B cell (primary cell): ENCODE data around the gene SPATA20. TPM values are rescaled to one million over a fixed set of nuclear protein-coding genes. Genes with fewer than 3 reads are reported as not detected.

Experiments
- ATAC-seq: fragments of 200-7000 bp; cut with Tn5 transposase; one replicate; pipeline ENCODE4 v1.10.0; 2021; ENCODE audit warnings: low read depth, mild to moderate bottlenecking, moderate number of reproducible peaks, moderate library complexity
- CTCF ChIA-PET: fragments of 350-600 bp; sonication (Branson Sonifier 250); formaldehyde crosslinking; loops from one replicate; lab custom pipeline; 2021; ENCODE audit warnings: antibody characterized with exemption, inconsistent platforms; lab: Charles Lee
- POLR2A ChIA-PET: fragments of 350-600 bp; sonication (Branson Sonifier 250); formaldehyde crosslinking; loops from one replicate; lab custom pipeline; 2021; ENCODE audit warnings: antibody characterized with exemption; lab: Charles Lee
- DNase-seq: peaks from one replicate; pipeline ENCODE4 v3.0.0; 2013
- H2AFZ ChIP-seq: 2 replicates; pipeline ENCODE4 v1.6.1; 2012; ENCODE audit warnings: mild to moderate bottlenecking, low read depth, low read length; ENCODE audit not compliant: insufficient read depth, poor library complexity, severe bottlenecking
- H3K27ac ChIP-seq, 2 donors: 1 replicate in 1 of 2; 2 replicates in 1 of 2; pipeline ENCODE4 v1.5.1; 2012 to 2013; ENCODE audit warnings: low read length in 2 of 2, mild to moderate bottlenecking in 2 of 2, moderate library complexity in 1 of 2
- H3K27me3 ChIP-seq, 4 experiments: fragments of 200-600 bp in 1 of 4; sonication (generic) in 1 of 4; replicated peaks in 1 of 4; 1 replicate in 2 of 4; 2 replicates in 2 of 4; pipeline versions ENCODE4 v1.6.1 to v1.7.0; 2013 to 2016; ENCODE audit warnings: low read length in 3 of 4, mild to moderate bottlenecking in 2 of 4, mixed read lengths in 1 of 4, moderate library complexity in 1 of 4; ENCODE audit not compliant: insufficient read depth in 4 of 4, control insufficient read depth in 3 of 4; ENCODE audit errors: control extremely low read depth in 1 of 4
- H3K36me3 ChIP-seq, 2 experiments: replicated peaks in 1 of 2; 1 replicate in 1 of 2; 2 replicates in 1 of 2; pipeline versions ENCODE4 v1.6.1 to v1.7.1; 2013; ENCODE audit warnings: low read length in 1 of 2; ENCODE audit not compliant: insufficient read depth in 2 of 2, control insufficient read depth in 1 of 2; ENCODE audit errors: control extremely low read depth in 1 of 2, extremely low read depth in 1 of 2
- H3K4me1 ChIP-seq, 2 donors: fragments of 200-600 bp in 1 of 2; sonication (generic) in 1 of 2; 1 replicate in 1 of 2; 2 replicates in 1 of 2; pipeline versions ENCODE4 v1.5.1 to v1.6.1; 2013 to 2017; ENCODE audit warnings: low read length in 2 of 2; ENCODE audit not compliant: control insufficient read depth in 2 of 2, insufficient read depth in 2 of 2
- H3K4me2 ChIP-seq: replicated peaks from 2 replicates; pipeline ENCODE3; 2012; ENCODE audit warnings: mild to moderate bottlenecking, low read depth, low read length; ENCODE audit not compliant: poor library complexity, severe bottlenecking
- H3K4me3 ChIP-seq, 5 experiments: fragments of 200-600 bp in 1 of 5; sonication (generic) in 1 of 5; 1 replicate in 3 of 5; 2 replicates in 2 of 5; pipeline versions ENCODE4 v1.5.1 to v1.7.0; 2011 to 2016; ENCODE audit warnings: low read length in 4 of 5, mild to moderate bottlenecking in 4 of 5, low read depth in 2 of 5, control low read depth in 1 of 5, moderate library complexity in 1 of 5; ENCODE audit not compliant: insufficient read depth in 1 of 5; ENCODE audit errors: control extremely low read depth in 1 of 5, extremely low read depth in 1 of 5
- H3K79me2 ChIP-seq: fragments of 200-600 bp; sonication (generic); one replicate; pipeline ENCODE4 v1.6.0; 2016; ENCODE audit warnings: low read length; ENCODE audit not compliant: control insufficient read depth, insufficient read depth
- H3K9ac ChIP-seq: fragments of 200-600 bp; sonication (generic); 2 replicates; pipeline ENCODE4 v1.6.1; 2017; ENCODE audit warnings: mild to moderate bottlenecking, low read length, moderate library complexity
- H3K9me3 ChIP-seq, 3 donors: one replicate each; pipeline versions ENCODE4 v1.6.1 to v1.7.1; 2013; ENCODE audit warnings: low read length in 2 of 3; ENCODE audit not compliant: control insufficient read depth in 2 of 3, insufficient read depth in 1 of 3; ENCODE audit errors: control extremely low read depth in 1 of 3
- H4K20me1 ChIP-seq: 2 replicates; pipeline ENCODE4 v1.6.0; 2012; ENCODE audit warnings: mild to moderate bottlenecking, low read length; ENCODE audit not compliant: insufficient read depth, control insufficient read depth, poor library complexity, severe bottlenecking
- H3K27ac Mint-ChIP-seq: one replicate; pipeline ENCODE4 v1.8.0; 2021; ENCODE audit warnings: mixed read lengths
- H3K27me3 Mint-ChIP-seq: one replicate; pipeline ENCODE4 v1.8.0; 2021; ENCODE audit warnings: mixed read lengths
- H3K4me1 Mint-ChIP-seq: one replicate; pipeline ENCODE4 v1.8.0; 2021; ENCODE audit warnings: mixed read lengths
- H3K4me3 Mint-ChIP-seq: one replicate; pipeline ENCODE4 v1.8.0; 2021; ENCODE audit warnings: mixed read lengths
- H3K9me3 Mint-ChIP-seq: one replicate; pipeline ENCODE4 v1.8.0; 2022; ENCODE audit warnings: mixed read lengths; ENCODE audit not compliant: insufficient read depth
- EZH2 ChIP-seq: IDR thresholded peaks from 2 replicates; pipeline ENCODE4 v1.6.1; 2012; ENCODE audit warnings: borderline replicate concordance, low read depth, mild to moderate bottlenecking, moderate library complexity, low read length; ENCODE audit not compliant: insufficient read depth, poor library complexity, severe bottlenecking
- WGBS: methylation state at CpG from one replicate; pipeline ENCODE4 v1.1.5; 2013; ENCODE audit warnings: missing lambda C conversion rate; ENCODE audit not compliant: insufficient coverage; 5-methylcytosine and 5-hydroxymethylcytosine counted together
- intact Hi-C: fragments of 100-400 bp; cut with micrococcal nuclease; formaldehyde crosslinking; loops from one replicate; pipeline ENCODE4 v1.10.0; 2022
- polyA plus RNA-seq: library from polyadenylated mRNA; depleted of rRNA; stranded (reverse); fragments of >200 nt; gene quantifications from 2 replicates; pipeline ENCODE4 v1.2.3, GENCODE V29; 2012
- total RNA-seq, 2 donors: library from RNA; stranded (reverse); fragments of 120-200 nt in 1 of 2; gene quantifications; 1 replicate in 1 of 2; 2 replicates in 1 of 2; pipeline versions ENCODE4 v1.2.3 to v1.2.4, GENCODE V29; 2013 to 2022
- TF ChIP-seq, protein P1 (sequence below): fragments of 200-600 bp; IDR thresholded peaks from one replicate; pipeline ENCODE4 v1.8.0; 2022; ENCODE audit warnings: antibody characterized with exemption, mild to moderate bottlenecking

The SPATA20 gene
- total and polyA plus RNA-seq, 2 donors (not counting 1 experiment from before 2014, with no cell fraction given): 61.7 to 68.5 TPM

- peaks cover 15% of the 10 kb centered on the region for H3K4me1 Mint-ChIP-seq
- Histone ChIP-seq H3K4me1 (peaks cover 0 to 5% of the 10 kb centered on the region in 2 donors), H3K27me3 (no peaks in the 10 kb centered on the region), H3K4me2 (no peak overlapping the region), H3K9ac (no peak overlapping the region), H3K4me3 (no peak overlapping the region), H3K27ac (no peak overlapping the region), H2AFZ (no peak overlapping the region), H3K9me3 (no peaks in the 10 kb centered on the region), H3K79me2 (no peaks in the 10 kb centered on the region), H3K36me3 (no peaks in the 10 kb centered on the region), H4K20me1 (no peaks in the 10 kb centered on the region)
- TF ChIP-seq, protein P1, sequence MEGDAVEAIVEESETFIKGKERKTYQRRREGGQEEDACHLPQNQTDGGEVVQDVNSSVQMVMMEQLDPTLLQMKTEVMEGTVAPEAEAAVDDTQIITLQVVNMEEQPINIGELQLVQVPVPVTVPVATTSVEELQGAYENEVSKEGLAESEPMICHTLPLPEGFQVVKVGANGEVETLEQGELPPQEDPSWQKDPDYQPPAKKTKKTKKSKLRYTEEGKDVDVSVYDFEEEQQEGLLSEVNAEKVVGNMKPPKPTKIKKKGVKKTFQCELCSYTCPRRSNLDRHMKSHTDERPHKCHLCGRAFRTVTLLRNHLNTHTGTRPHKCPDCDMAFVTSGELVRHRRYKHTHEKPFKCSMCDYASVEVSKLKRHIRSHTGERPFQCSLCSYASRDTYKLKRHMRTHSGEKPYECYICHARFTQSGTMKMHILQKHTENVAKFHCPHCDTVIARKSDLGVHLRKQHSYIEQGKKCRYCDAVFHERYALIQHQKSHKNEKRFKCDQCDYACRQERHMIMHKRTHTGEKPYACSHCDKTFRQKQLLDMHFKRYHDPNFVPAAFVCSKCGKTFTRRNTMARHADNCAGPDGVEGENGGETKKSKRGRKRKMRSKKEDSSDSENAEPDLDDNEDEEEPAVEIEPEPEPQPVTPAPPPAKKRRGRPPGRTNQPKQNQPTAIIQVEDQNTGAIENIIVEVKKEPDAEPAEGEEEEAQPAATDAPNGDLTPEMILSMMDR: no peak
- no peak for TF ChIP-seq EZH2
- ChIA-PET POLR2A (no interaction called here), CTCF (no interaction called here)
- intact Hi-C loops: no loop called here
- no peaks in the 10 kb centered on the region for H3K27me3 Mint-ChIP-seq
- no CpG with 5 or more reads among the region's 3 CpGs for WGBS
- no peaks in the 10 kb centered on the region for H3K9me3 Mint-ChIP-seq
- no peak for DNase-seq
- no peak overlapping the region for H3K4me3 Mint-ChIP-seq
- ATAC-seq: no peak
- no peak overlapping the region for H3K27ac Mint-ChIP-seq
Observed at GRCh38 chr17:50514388-50514787, 32.6 kb upstream of the SPATA20 start.

DNA sequence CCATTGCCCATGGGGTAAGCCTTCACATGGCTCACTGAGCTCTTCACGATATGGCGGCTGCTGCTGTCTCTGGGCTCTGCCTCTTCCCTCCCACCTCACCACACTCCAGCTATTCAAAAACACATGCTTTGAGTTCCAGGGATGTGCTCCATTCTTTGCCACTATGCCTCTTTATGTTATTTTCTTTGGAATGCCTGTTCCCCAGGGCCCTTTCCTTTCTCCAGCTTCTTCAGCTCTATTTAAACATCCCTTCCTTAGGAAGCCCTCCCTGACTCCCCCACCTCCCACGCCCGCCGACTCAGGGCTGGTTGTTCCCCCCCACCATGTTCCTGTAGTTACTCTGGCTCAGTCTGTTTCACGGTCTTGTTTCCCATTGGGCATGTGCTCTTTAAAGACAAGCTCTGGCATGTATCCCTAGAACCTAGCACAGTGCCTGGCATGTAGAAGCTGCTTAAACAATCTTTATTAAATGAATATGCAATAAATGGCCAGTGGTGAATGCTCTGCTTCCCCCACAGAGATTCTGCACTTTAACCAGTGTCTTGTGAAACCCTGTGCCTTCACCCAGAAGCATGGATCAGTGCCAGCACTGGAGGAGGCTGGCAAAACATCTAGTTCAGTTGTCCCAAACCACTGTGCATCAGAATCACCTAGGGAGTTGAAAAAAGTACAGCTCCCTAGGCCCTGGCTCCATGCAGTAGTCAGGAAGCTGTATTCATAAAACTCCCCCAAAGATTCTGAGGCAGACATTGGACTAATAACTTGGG, 31.9 kb upstream of the SPATA20 start:
- ChIA-PET POLR2A (no interaction called here), CTCF (interaction anchor here (0.7 to 0.8 kb wide), 2 partner anchors 11 to 62 kb away, joined by 3 read pairs; no protein-coding TSS in a partner anchor)
- no peak overlapping the region for H3K4me3 Mint-ChIP-seq
- Histone ChIP-seq H3K4me2 (no peak overlapping the region), H3K9ac (no peak overlapping the region), H4K20me1 (no peaks in the 10 kb centered on the region), H3K79me2 (no peaks in the 10 kb centered on the region), H3K27me3 (no peaks in the 10 kb centered on the region), H3K4me3 (no peak overlapping the region), H3K4me1 (peaks cover 0 to 5% of the 10 kb centered on the region in 2 donors), H3K9me3 (no peaks in the 10 kb centered on the region), H3K27ac (no peak overlapping the region), H2AFZ (no peak overlapping the region), H3K36me3 (no peaks in the 10 kb centered on the region)
- DNase-seq (no peak), ATAC-seq (no peak)
- intact Hi-C loops: no loop called here
- H3K9me3 Mint-ChIP-seq: no peaks in the 10 kb centered on the region
- TF ChIP-seq, protein P1: no peak
- no peak for TF ChIP-seq EZH2
- H3K27me3 Mint-ChIP-seq: no peaks in the 10 kb centered on the region
- no peak overlapping the region for H3K27ac Mint-ChIP-seq
- 94% methylated on average over 5 of the region's 6 CpGs for whole genome bisulfite sequencing
- H3K4me1 Mint-ChIP-seq: peaks cover 11% of the 10 kb centered on the region
